ENCODE results near the gene TCTA.

- no peak for TF ChIP-seq CTCF (conservative IDR thresholded peaks at IDR 0.05; ENCODE audit: low read length)
- TF ChIP-seq EZH2phosphoT487 (IDR thresholded peaks at IDR 0.05; ENCODE audit: borderline replicate concordance), result no peak
Observed at GRCh38 chr3:49397470-49397869, 14.8 kb upstream of the TCTA start.
